ENCODE data around the gene CREBRF. TPM values are rescaled to one million over a fixed set of nuclear protein-coding genes. Genes with fewer than 3 reads are reported as not detected.
A peak's percentile ranks its signal among the peaks of the same experiment; 100 is the strongest.

Gene CREBRF
- polyA plus RNA-seq, 2 of the 4 experiments (the other 2 are of a cell fraction): 1.8 to 7.2 TPM

DNA sequence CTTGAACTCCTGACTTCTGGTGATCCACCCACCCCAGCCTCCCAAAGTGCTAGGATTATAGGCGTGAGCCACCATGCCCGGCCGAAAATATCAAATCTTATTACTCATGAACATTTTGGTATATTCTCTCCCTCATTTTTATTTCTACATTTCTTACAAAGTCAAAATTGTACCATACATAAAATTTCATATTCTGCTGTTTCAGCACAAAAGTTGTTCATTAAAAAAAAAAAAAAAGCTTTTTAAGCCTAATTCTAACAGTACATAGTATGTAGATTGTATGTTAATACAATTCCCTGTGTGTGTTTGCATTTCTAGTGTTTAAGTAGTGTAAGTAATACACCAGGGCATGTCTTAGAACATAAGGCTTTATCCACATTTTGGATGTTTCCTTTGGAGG, 103.1 kb downstream of the CREBRF start:
- no peak overlapping the region for H3K27ac ChIP-seq
- ChIA-PET POLR2A (no interaction called here), CTCF (interaction anchor here (0.6 to 1.0 kb wide), 2 partner anchors 16 to 100 kb away, joined by 3 read pairs; no protein-coding TSS in a partner anchor)
- no peaks in the 10 kb centered on the region for H3K4me1 ChIP-seq
- TF ChIP-seq MAFK (IDR thresholded peaks at IDR 0.05; ENCODE audit: partially characterized antibody): peak; percentile 81
- no peak for TF ChIP-seq EHF (CRISPR knock-in tag; IDR thresholded peaks at IDR 0.05)
- no peak for TF ChIP-seq FOSB (CRISPR knock-in tag; IDR thresholded peaks at IDR 0.05)
- TF ChIP-seq RARB (CRISPR knock-in tag; IDR thresholded peaks at IDR 0.05): no peak
- WGBS (ENCODE audit: missing lambda C conversion rate): 66% methylated on average over 3 of the region's 3 CpGs
- ATAC-seq (no peak), FAIRE-seq (no peak), DNase-seq (ENCODE audit: low read depth in 1 of 2, low spot score in 1 of 2) (no peak)
- H3K4me3 ChIP-seq: no peak overlapping the region
- no peaks in the 10 kb centered on the region for H3K9me3 ChIP-seq
- H3K4me2 ChIP-seq: no peak overlapping the region

DNA sequence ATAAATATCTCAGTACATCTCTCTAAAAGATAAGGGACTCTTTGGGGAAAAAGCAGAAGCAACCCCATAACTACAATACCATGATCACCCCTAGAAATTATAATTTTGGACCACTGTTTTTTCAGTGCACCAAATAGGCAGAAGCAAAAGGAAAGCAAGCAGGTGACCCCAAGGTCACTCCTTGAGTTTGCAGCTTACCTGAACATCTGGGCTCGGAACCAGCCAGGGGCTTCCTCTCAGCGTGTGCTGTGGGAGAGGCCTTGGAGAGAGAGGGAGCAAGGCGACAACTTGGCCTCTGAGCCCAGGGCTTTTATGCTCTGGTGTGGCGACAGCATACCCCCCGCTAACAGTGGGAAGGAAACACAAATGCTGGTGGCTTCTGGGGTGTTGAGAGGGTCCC, 105.0 kb downstream of the CREBRF start:
- ChIA-PET POLR2A (no interaction called here), CTCF (interaction anchor here (1.2 to 2.7 kb wide), 3 partner anchors 9 to 16 kb away, joined by 3 to 11 read pairs (median 7); partner anchors contain the start of gene BNIP1)
- Histone ChIP-seq H3K4me2 (no peak overlapping the region), H3K9me3 (no peaks in the 10 kb centered on the region), H3K4me1 (no peaks in the 10 kb centered on the region), H3K4me3 (no peak overlapping the region), H3K27ac (no peak overlapping the region)
- TF ChIP-seq EP300 (IDR thresholded peaks at IDR 0.05) (no peak), ZNF302 (CRISPR knock-in tag; IDR thresholded peaks at IDR 0.05) (no peak), FOSL2 (IDR thresholded peaks at IDR 0.05) (no peak), FOSL2 (CRISPR knock-in tag; IDR thresholded peaks at IDR 0.05) (no peak), KDM1A (IDR thresholded peaks at IDR 0.05; ENCODE audit: low read depth) (no peak), E2F6 (IDR thresholded peaks at IDR 0.05; ENCODE audit: borderline replicate concordance, low read depth) (no peak), CBX2 (IDR thresholded peaks at IDR 0.05; ENCODE audit: borderline replicate concordance, low read depth) (no peak), RNF2 (IDR thresholded peaks at IDR 0.05; ENCODE audit: borderline replicate concordance, low read depth) (no peak), HOXB5 (CRISPR knock-in tag; IDR thresholded peaks at IDR 0.05) (no peak), CHD2 (IDR thresholded peaks at IDR 0.05; ENCODE audit: low read length, partially characterized antibody) (no peak), MAFK (IDR thresholded peaks at IDR 0.05; ENCODE audit: partially characterized antibody) (no peak), SMC3 (IDR thresholded peaks at IDR 0.05) (no peak), FOSB (CRISPR knock-in tag; IDR thresholded peaks at IDR 0.05) (no peak), JUNB (IDR thresholded peaks at IDR 0.05) (no peak), TP53 (CRISPR knock-in tag; IDR thresholded peaks at IDR 0.05) (no peak), ZSCAN20 (CRISPR knock-in tag; IDR thresholded peaks at IDR 0.05) (no peak)
- TF ChIP-seq, protein P1, sequence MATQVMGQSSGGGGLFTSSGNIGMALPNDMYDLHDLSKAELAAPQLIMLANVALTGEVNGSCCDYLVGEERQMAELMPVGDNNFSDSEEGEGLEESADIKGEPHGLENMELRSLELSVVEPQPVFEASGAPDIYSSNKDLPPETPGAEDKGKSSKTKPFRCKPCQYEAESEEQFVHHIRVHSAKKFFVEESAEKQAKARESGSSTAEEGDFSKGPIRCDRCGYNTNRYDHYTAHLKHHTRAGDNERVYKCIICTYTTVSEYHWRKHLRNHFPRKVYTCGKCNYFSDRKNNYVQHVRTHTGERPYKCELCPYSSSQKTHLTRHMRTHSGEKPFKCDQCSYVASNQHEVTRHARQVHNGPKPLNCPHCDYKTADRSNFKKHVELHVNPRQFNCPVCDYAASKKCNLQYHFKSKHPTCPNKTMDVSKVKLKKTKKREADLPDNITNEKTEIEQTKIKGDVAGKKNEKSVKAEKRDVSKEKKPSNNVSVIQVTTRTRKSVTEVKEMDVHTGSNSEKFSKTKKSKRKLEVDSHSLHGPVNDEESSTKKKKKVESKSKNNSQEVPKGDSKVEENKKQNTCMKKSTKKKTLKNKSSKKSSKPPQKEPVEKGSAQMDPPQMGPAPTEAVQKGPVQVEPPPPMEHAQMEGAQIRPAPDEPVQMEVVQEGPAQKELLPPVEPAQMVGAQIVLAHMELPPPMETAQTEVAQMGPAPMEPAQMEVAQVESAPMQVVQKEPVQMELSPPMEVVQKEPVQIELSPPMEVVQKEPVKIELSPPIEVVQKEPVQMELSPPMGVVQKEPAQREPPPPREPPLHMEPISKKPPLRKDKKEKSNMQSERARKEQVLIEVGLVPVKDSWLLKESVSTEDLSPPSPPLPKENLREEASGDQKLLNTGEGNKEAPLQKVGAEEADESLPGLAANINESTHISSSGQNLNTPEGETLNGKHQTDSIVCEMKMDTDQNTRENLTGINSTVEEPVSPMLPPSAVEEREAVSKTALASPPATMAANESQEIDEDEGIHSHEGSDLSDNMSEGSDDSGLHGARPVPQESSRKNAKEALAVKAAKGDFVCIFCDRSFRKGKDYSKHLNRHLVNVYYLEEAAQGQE (IDR thresholded peaks at IDR 0.05): no peak
- TF ChIP-seq, protein P2, sequence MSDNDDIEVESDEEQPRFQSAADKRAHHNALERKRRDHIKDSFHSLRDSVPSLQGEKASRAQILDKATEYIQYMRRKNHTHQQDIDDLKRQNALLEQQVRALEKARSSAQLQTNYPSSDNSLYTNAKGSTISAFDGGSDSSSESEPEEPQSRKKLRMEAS (IDR thresholded peaks at IDR 0.05): no peak
- TF ChIP-seq, protein P3, sequence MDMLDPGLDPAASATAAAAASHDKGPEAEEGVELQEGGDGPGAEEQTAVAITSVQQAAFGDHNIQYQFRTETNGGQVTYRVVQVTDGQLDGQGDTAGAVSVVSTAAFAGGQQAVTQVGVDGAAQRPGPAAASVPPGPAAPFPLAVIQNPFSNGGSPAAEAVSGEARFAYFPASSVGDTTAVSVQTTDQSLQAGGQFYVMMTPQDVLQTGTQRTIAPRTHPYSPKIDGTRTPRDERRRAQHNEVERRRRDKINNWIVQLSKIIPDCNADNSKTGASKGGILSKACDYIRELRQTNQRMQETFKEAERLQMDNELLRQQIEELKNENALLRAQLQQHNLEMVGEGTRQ (IDR thresholded peaks at IDR 0.05): no peak
- 94% methylated on average over 5 of the region's 5 CpGs for WGBS (ENCODE audit: missing lambda C conversion rate)
- ATAC-seq (no peak), FAIRE-seq (no peak), DNase-seq (ENCODE audit: low read depth in 1 of 2, low spot score in 1 of 2) (no peak)
